OCI-LY1 (cell line): ENCODE data around the gene FAM111B.
A peak's percentile ranks its signal among the peaks of the same experiment; 100 is the strongest.
"Not testable (repeated sequence)": the region's sequence is repeated elsewhere in the genome, so short reads cannot be mapped to it uniquely, and the experiment has no call there.

ENCODE experiments used
- H2AFZ ChIP-seq: fragments of 200-600 bp; sonication (generic), shearing (Covaris generic); 2 replicates; pipeline ENCODE4 v1.6.0; 2014; ENCODE audit warnings: antibody characterized with exemption, mild to moderate bottlenecking, low read length
- H3F3A ChIP-seq: fragments of 200-600 bp; sonication (generic), shearing (Covaris generic); 2 replicates; pipeline ENCODE4 v1.6.0; 2014; ENCODE audit warnings: mild to moderate bottlenecking, antibody characterized with exemption, low read length, moderate library complexity; ENCODE audit not compliant: insufficient read depth
- H3K27ac ChIP-seq: fragments of 200-600 bp; sonication (generic); 2 replicates; pipeline ENCODE4 v1.5.1; 2014; ENCODE audit warnings: low read length, mixed run types, mild to moderate bottlenecking, low read depth; ENCODE audit not compliant: poor library complexity, severe bottlenecking
- H3K27me3 ChIP-seq: fragments of 200-600 bp; sonication (generic); 2 replicates; pipeline ENCODE4 v1.6.0; 2014; ENCODE audit warnings: antibody characterized with exemption, mild to moderate bottlenecking, low read length, moderate library complexity; ENCODE audit not compliant: insufficient read depth
- H3K36me3 ChIP-seq: fragments of 200-600 bp; sonication (generic); 2 replicates; pipeline ENCODE4 v1.6.1; 2014; ENCODE audit warnings: mild to moderate bottlenecking, antibody characterized with exemption, low read length, moderate library complexity, mixed read lengths; ENCODE audit not compliant: insufficient read depth
- H3K4me1 ChIP-seq: fragments of 200-600 bp; sonication (generic); 2 replicates; pipeline ENCODE4 v1.5.1; 2014; ENCODE audit warnings: mild to moderate bottlenecking, low read length, moderate library complexity; ENCODE audit not compliant: insufficient read depth, severe bottlenecking
- H3K4me2 ChIP-seq: fragments of 200-600 bp; sonication (generic), shearing (Covaris generic); 2 replicates; pipeline ENCODE4 v1.6.1; 2014; ENCODE audit warnings: low read length
- H3K4me3 ChIP-seq: fragments of 200-600 bp; sonication (generic); 2 replicates; pipeline ENCODE4 v1.5.1; 2014; ENCODE audit warnings: low read length, low read depth, mild to moderate bottlenecking, mixed read lengths; ENCODE audit not compliant: poor library complexity, severe bottlenecking
- H3K79me2 ChIP-seq: fragments of 200-600 bp; shearing (Covaris generic); 2 replicates; pipeline ENCODE4 v1.6.1; 2016; ENCODE audit warnings: mixed run types, low read length, mixed read lengths; ENCODE audit not compliant: insufficient read depth
- H3K9ac ChIP-seq: fragments of 200-600 bp; sonication (generic), shearing (Covaris generic); 2 replicates; pipeline ENCODE4 v1.6.1; 2014; ENCODE audit warnings: mild to moderate bottlenecking, low read length, mixed read lengths
- H3K9me2 ChIP-seq: fragments of 200-600 bp; sonication (generic), shearing (Covaris generic); 2 replicates; pipeline ENCODE4 v1.6.1; 2014; ENCODE audit warnings: low read depth, mild to moderate bottlenecking, low read length, mixed read lengths
- H3K9me3 ChIP-seq: fragments of 200-600 bp; shearing (Covaris generic); 2 replicates; pipeline ENCODE4 v1.6.1; 2014; ENCODE audit warnings: low read length, mixed read lengths
- H4K20me1 ChIP-seq: fragments of 200-600 bp; sonication (generic), shearing (Covaris generic); 2 replicates; pipeline ENCODE4 v1.6.0; 2016; ENCODE audit warnings: mild to moderate bottlenecking, low read length; ENCODE audit not compliant: insufficient read depth
- CTCF ChIP-seq: fragments of 200-600 bp; sonication (generic), shearing (Covaris generic); IDR thresholded peaks from 2 replicates; pipeline ENCODE4 v1.5.1; 2017; ENCODE audit warnings: mild to moderate bottlenecking, antibody characterized with exemption, low read length, moderate library complexity, mixed read lengths
- EZH2 ChIP-seq: fragments of 200-600 bp; sonication (generic), shearing (Covaris generic); IDR thresholded peaks from 2 replicates; pipeline ENCODE4 v1.8.0; 2017; ENCODE audit warnings: borderline replicate concordance, mixed run types, mild to moderate bottlenecking, antibody characterized with exemption, low read length, moderate library complexity, mixed read lengths

FAM111B gene

GRCh38 chr11:59106363-59107336 lies at the start of gene FAM111B:
FAM111B (plus strand) TSS chr11:59107237; CDS start chr11:59109626, 2,389 bp downstream.
- peaks cover 77% of the 10 kb centered on the region for H3K4me1 ChIP-seq
- H3K4me2 ChIP-seq = peak within 1 kb of the TSS; percentile 98
- no peaks in the 10 kb centered on the region for H3F3A ChIP-seq
- no peaks in the 10 kb centered on the region for H4K20me1 ChIP-seq
- H3K9me2 ChIP-seq = no peaks in the 10 kb centered on the region
- no peak within 1 kb of the TSS for H2AFZ ChIP-seq
- peak within 1 kb of the TSS; percentile 83 for H3K4me3 ChIP-seq
- H3K27me3 ChIP-seq = no peaks in the 10 kb centered on the region
- no peak for TF ChIP-seq EZH2
- no peak for TF ChIP-seq CTCF
- H3K79me2 ChIP-seq = peaks cover 43% of the 10 kb centered on the region
- H3K36me3 ChIP-seq = peaks cover 42% of the 10 kb centered on the region
- no peaks in the 10 kb centered on the region for H3K9me3 ChIP-seq
- peak within 1 kb of the TSS; percentile 86 for H3K9ac ChIP-seq
- H3K27ac ChIP-seq = peak within 1 kb of the TSS; percentile 98

- peak overlapping the region; percentile 78 for H2AFZ ChIP-seq
- H3K27ac ChIP-seq = peak overlapping the region; percentile 30
- H3K9ac ChIP-seq = peak overlapping the region; percentile 54; the same call in 1 of the 2 replicates
- not testable (repeated sequence) for H3K36me3 ChIP-seq, H3K27me3 ChIP-seq, H3K9me3 ChIP-seq, H3F3A ChIP-seq, H4K20me1 ChIP-seq, H3K79me2 ChIP-seq, H3K9me2 ChIP-seq
- H3K4me2 ChIP-seq = peak overlapping the region; percentile 71
- peak; percentile 94 for TF ChIP-seq CTCF
- peaks cover 39% of the 10 kb centered on the region for H3K4me1 ChIP-seq
- H3K4me3 ChIP-seq = peak overlapping the region; percentile 60
Observed at GRCh38 chr11:59058120-59059033, 48.7 kb upstream of the FAM111B start.

DNA sequence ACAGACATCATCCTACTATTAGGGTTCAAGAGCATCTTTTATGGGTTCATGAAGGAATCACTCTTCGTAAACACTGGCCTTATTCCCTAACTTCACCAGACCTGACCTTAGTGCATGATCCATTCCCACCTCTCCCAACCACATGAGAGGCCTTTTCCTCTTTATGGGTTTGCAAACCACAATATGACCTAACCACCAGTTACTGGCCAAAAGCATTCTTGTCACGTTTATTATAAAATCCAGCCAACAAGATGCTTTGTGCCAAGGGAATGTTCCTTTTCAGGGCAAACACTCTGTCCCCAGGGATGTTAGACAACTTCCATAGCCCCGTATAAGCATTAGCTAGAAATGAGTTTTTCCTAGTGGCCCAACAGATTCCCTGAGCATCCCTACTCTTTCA lies 46.9 kb upstream of the FAM111B start:
- not testable (repeated sequence) for H3K4me2 ChIP-seq, H3K79me2 ChIP-seq, H3F3A ChIP-seq, H3K4me3 ChIP-seq, H3K27me3 ChIP-seq, H4K20me1 ChIP-seq, H3K27ac ChIP-seq, H2AFZ ChIP-seq, H3K9me2 ChIP-seq, H3K9ac ChIP-seq, H3K9me3 ChIP-seq, H3K36me3 ChIP-seq
- H3K4me1 ChIP-seq = peaks cover 22% of the 10 kb centered on the region
